ENCODE results near the gene GRID2. TPM values are rescaled to one million over a fixed set of nuclear protein-coding genes. Genes with fewer than 3 reads are reported as not detected.

The GRID2 gene
- total and polyA plus RNA-seq, 10 of the 15 experiments (the other 5 are each of a cell fraction or from before 2014, with no cell fraction given), result not detected

GRCh38 chr4:93760284-93760683 lies 1456.5 kb downstream of the GRID2 start (continued):
- TF ChIP-seq IKZF2 (IDR thresholded peaks at IDR 0.05) (no peak), MEF2A (IDR thresholded peaks at IDR 0.05; ENCODE audit: insufficient read depth, low read depth, low read length) (no peak), HDAC6 (IDR thresholded peaks at IDR 0.05; ENCODE audit: unreplicated experiment) (no peak), ZNF592 (IDR thresholded peaks at IDR 0.05) (no peak), NFYA (IDR thresholded peaks at IDR 0.05; ENCODE audit: borderline replicate concordance, low read depth, low read length) (no peak), RAD21 (IDR thresholded peaks at IDR 0.05; ENCODE audit: insufficient read depth, low read depth, low read length) (no peak), IKZF1 (conservative IDR thresholded peaks at IDR 0.05) (no peak), SKIL (IDR thresholded peaks at IDR 0.05; ENCODE audit: low read depth, poor library complexity, severe bottlenecking) (no peak), ZNF622 (IDR thresholded peaks at IDR 0.05) (no peak), HDAC2 (IDR thresholded peaks at IDR 0.05) (no peak)

Data from GM12878 (cell line).